Stimulated activated CD4-positive, alpha-beta T cell treated with anti-CD3 and anti-CD28 coated beads, Interleukin-1b, Interleukin-23, amount 100 ng/mL, for 4 hours (primary cell): ENCODE measurements around the gene FOXP1.
A peak's percentile ranks its signal among the peaks of the same experiment; 100 is the strongest.

Source experiments
- DNase-seq, 2 donors: peaks; one replicate each; pipeline ENCODE4 v3.0.0-alpha.2; 2020; ENCODE audit warnings: low read depth in 2 of 2

The FOXP1 gene

GRCh38 chr3:71399478-71399877 lies 184.1 kb downstream of the FOXP1 start:
- DNase-seq: no peak

GRCh38 chr3:71398157-71398836 lies 185.2 kb downstream of the FOXP1 start:
- peak in 1 of 2 donors; percentile 19 for DNase-seq

GRCh38 chr3:71397726-71398125 lies 185.8 kb downstream of the FOXP1 start:
- no peak for DNase-seq

GRCh38 chr3:71397046-71397445 lies 186.5 kb downstream of the FOXP1 start:
- no peak for DNase-seq

- no peak for DNase-seq
Observed at GRCh38 chr3:71395927-71396695, 187.4 kb downstream of the FOXP1 start.

GRCh38 chr3:71395470-71395869 lies 188.1 kb downstream of the FOXP1 start:
- no peak for DNase-seq

- no peak for DNase-seq
Observed at GRCh38 chr3:71393745-71394144, 189.8 kb downstream of the FOXP1 start.

GRCh38 chr3:71393093-71393492 lies 190.4 kb downstream of the FOXP1 start:
- DNase-seq: no peak

GRCh38 chr3:71392251-71392650 lies 191.3 kb downstream of the FOXP1 start:
- DNase-seq: no peak

- no peak for DNase-seq
Observed at GRCh38 chr3:71391361-71391760, 192.2 kb downstream of the FOXP1 start.

GRCh38 chr3:71389911-71390573 lies 193.5 kb downstream of the FOXP1 start:
- no peak for DNase-seq

- no peak for DNase-seq
Observed at GRCh38 chr3:71389191-71389590, 194.3 kb downstream of the FOXP1 start.

GRCh38 chr3:71388535-71389120 lies 194.9 kb downstream of the FOXP1 start:
- DNase-seq: no peak

- DNase-seq: no peak
Observed at GRCh38 chr3:71387586-71387985, 195.9 kb downstream of the FOXP1 start.

GRCh38 chr3:71384837-71385716 lies 198.5 kb downstream of the FOXP1 start:
- no peak for DNase-seq

GRCh38 chr3:71384388-71384787 lies 199.1 kb downstream of the FOXP1 start:
- DNase-seq: no peak

- no peak for DNase-seq
Observed at GRCh38 chr3:71380096-71380495, 203.4 kb downstream of the FOXP1 start.

- DNase-seq: no peak
Observed at GRCh38 chr3:71378509-71378908, 205.0 kb downstream of the FOXP1 start.

GRCh38 chr3:71376911-71377310 lies 206.6 kb downstream of the FOXP1 start:
- no peak for DNase-seq

- no peak for DNase-seq
Observed at GRCh38 chr3:71376503-71376902, 207.0 kb downstream of the FOXP1 start.

GRCh38 chr3:71374582-71374981 lies 208.9 kb downstream of the FOXP1 start:
- no peak for DNase-seq
